Upper lobe of right lung (tissue), 1 donor: Measurements from ENCODE around the gene IL19. TPM values are rescaled to one million over a fixed set of nuclear protein-coding genes. Genes with fewer than 3 reads are reported as not detected.

ENCODE experiments used
- ATAC-seq: fragments of 200-7000 bp; cut with Tn5 transposase; one replicate; pipeline ENCODE4 v1.9.1; 2020; ENCODE audit warnings: mild to moderate bottlenecking, moderate library complexity
- DNase-seq: peaks from one replicate; pipeline ENCODE4 v3.0.0-alpha.2; 2020
- H3K27ac ChIP-seq: fragments of 200-600 bp; one replicate; pipeline ENCODE4 v1.8.0; 2022
- H3K27me3 ChIP-seq: fragments of 200-600 bp; one replicate; pipeline ENCODE4 v1.8.0; 2022; ENCODE audit warnings: mild to moderate bottlenecking
- H3K36me3 ChIP-seq: fragments of 200-600 bp; one replicate; pipeline ENCODE4 v1.8.0; 2022
- H3K4me1 ChIP-seq: fragments of 200-600 bp; one replicate; pipeline ENCODE4 v1.8.0; 2022
- H3K4me3 ChIP-seq: fragments of 200-600 bp; one replicate; pipeline ENCODE4 v1.8.0; 2022; ENCODE audit warnings: mild to moderate bottlenecking
- H3K9me3 ChIP-seq: fragments of 200-600 bp; one replicate; pipeline ENCODE4 v1.8.0; 2022
- CTCF ChIP-seq: fragments of 200-600 bp; IDR thresholded peaks from one replicate; pipeline ENCODE4 v1.8.0; 2022; ENCODE audit warnings: antibody characterized with exemption
- intact Hi-C: fragments of 100-400 bp; cut with DNase I; formaldehyde crosslinking; loops from one replicate; pipeline ENCODE4 v1.11.0; 2022
- total RNA-seq: library from RNA; stranded (reverse); fragmentation: NEBNext Ultra II Directional; extraction: Animal tissue kit (Norgen Biotek cat#: 25700); gene quantifications from one replicate; pipeline ENCODE4 v1.2.1, GENCODE V29; 2021
- donor health status: DM: no; HTN: yes; CAD: no; lungs with severe emphysema.

IL19 gene
- total RNA-seq, 1 donor from 2014 or later, result not detected

GRCh38 chr1:206725109-206725963 lies 45.2 kb upstream of the IL19 start:
- H3K27me3 ChIP-seq, result no peaks in the 10 kb centered on the region
- ATAC-seq, result peak; percentile 39
- H3K9me3 ChIP-seq, result no peaks in the 10 kb centered on the region
- peaks cover 16% of the 10 kb centered on the region for H3K36me3 ChIP-seq
- intact Hi-C loops, result no loop called here
- H3K27ac ChIP-seq, result no peak overlapping the region
- DNase-seq, result peak; percentile 7
- TF ChIP-seq CTCF, result peak; percentile 64
- H3K4me3 ChIP-seq, result no peak overlapping the region
- H3K4me1 ChIP-seq, result peaks cover 47% of the 10 kb centered on the region

- Histone ChIP-seq H3K4me3 (no peak overlapping the region), H3K36me3 (peaks cover 44% of the 10 kb centered on the region), H3K27me3 (no peaks in the 10 kb centered on the region), H3K9me3 (no peaks in the 10 kb centered on the region), H3K4me1 (peaks cover 38% of the 10 kb centered on the region), H3K27ac (no peak overlapping the region)
- no peak for TF ChIP-seq CTCF
- ATAC-seq (no peak), DNase-seq (no peak)
- intact Hi-C loops, result no loop called here
Observed at GRCh38 chr1:206727981-206728696, 42.4 kb upstream of the IL19 start.

- DNase-seq (no peak), ATAC-seq (no peak)
- Histone ChIP-seq H3K27me3 (no peaks in the 10 kb centered on the region), H3K27ac (no peak overlapping the region), H3K36me3 (peaks cover 48% of the 10 kb centered on the region), H3K9me3 (no peaks in the 10 kb centered on the region), H3K4me1 (peaks cover 33% of the 10 kb centered on the region), H3K4me3 (no peak overlapping the region)
- intact Hi-C loops, result no loop called here
- TF ChIP-seq CTCF, result no peak
Observed at GRCh38 chr1:206728697-206728987, 41.9 kb upstream of the IL19 start.

- Histone ChIP-seq H3K9me3 (no peaks in the 10 kb centered on the region), H3K36me3 (peaks cover 52% of the 10 kb centered on the region), H3K4me3 (no peak overlapping the region), H3K27ac (no peak overlapping the region), H3K27me3 (no peaks in the 10 kb centered on the region), H3K4me1 (peaks cover 29% of the 10 kb centered on the region)
- ATAC-seq (no peak), DNase-seq (no peak)
- intact Hi-C loops, result no loop called here
- TF ChIP-seq CTCF, result no peak
Observed at GRCh38 chr1:206729050-206729449, 41.5 kb upstream of the IL19 start.

- Histone ChIP-seq H3K36me3 (peaks cover 57% of the 10 kb centered on the region), H3K4me3 (no peak overlapping the region), H3K4me1 (peaks cover 25% of the 10 kb centered on the region), H3K27ac (no peak overlapping the region), H3K9me3 (no peaks in the 10 kb centered on the region), H3K27me3 (no peaks in the 10 kb centered on the region)
- DNase-seq (no peak), ATAC-seq (no peak)
- no peak for TF ChIP-seq CTCF
- intact Hi-C loops, result no loop called here
Observed at GRCh38 chr1:206729507-206729906, 41.1 kb upstream of the IL19 start.
